ENCODE measurements around the gene SGCD.

The SGCD gene

GRCh38 chr5:156396063-156396829 lies 69.3 kb downstream of the SGCD start:
- Histone ChIP-seq H3K4me2 (ENCODE audit: low read length) (no peak overlapping the region), H3K9ac (ENCODE audit: low read length) (no peak overlapping the region), H3K56ac (ENCODE audit: low read length) (no peak overlapping the region), H3K27me3 (ENCODE audit: insufficient read depth, low read length, poor library complexity) (no peaks in the 10 kb centered on the region), H4K8ac (ENCODE audit: low read depth, low read length) (no peak overlapping the region), H2BK120ac (ENCODE audit: low read depth, low read length) (no peak overlapping the region), H3K18ac (ENCODE audit: low read length) (no peak overlapping the region), H2BK15ac (replicated peaks; ENCODE audit: low read depth) (no peak overlapping the region), H2AK5ac (ENCODE audit: low read length) (no peak overlapping the region), H3K4me3 (ENCODE audit: low read length) (no peak overlapping the region), H3K27ac (ENCODE audit: low read depth, low read length) (no peak overlapping the region), H2BK5ac (ENCODE audit: low read length) (no peak overlapping the region), H3K79me2 (ENCODE audit: control insufficient read depth, insufficient read depth, low read length) (no peaks in the 10 kb centered on the region), H3K79me1 (ENCODE audit: low read length) (no peaks in the 10 kb centered on the region), H3K4ac (ENCODE audit: low read depth, low read length) (no peak overlapping the region), H3K36me3 (ENCODE audit: control insufficient read depth, insufficient read depth, low read length) (no peaks in the 10 kb centered on the region), H3K4me1 (ENCODE audit: control insufficient read depth, low read depth, low read length) (no peaks in the 10 kb centered on the region), H4K5ac (ENCODE audit: low read length) (no peak overlapping the region), H3K23ac (ENCODE audit: low read length) (no peak overlapping the region)
- no peak for DNase-seq
- 100% methylated on average over 1 of the region's 11 CpGs for WGBS (ENCODE audit: extremely low coverage, insufficient coverage, low lambda C conversion rate)

DNA sequence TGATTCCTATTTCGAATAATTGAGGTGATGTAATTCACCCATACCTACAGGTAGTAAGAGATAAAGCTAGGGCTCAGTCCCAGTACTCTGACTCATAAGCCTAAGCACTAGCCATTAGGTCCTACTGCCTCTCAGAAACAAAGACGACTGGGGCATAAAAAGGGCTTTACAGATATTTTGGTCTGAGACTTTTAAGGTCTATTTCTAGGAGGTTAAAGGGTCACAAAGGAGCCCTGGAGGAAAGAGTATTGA lies 69.8 kb downstream of the SGCD start:
- no peak overlapping the region for H3K27ac ChIP-seq (ENCODE audit: low read depth, low read length)
- no peak overlapping the region for H3K18ac ChIP-seq (ENCODE audit: low read length)
- peak; percentile 14 for DNase-seq

DNA sequence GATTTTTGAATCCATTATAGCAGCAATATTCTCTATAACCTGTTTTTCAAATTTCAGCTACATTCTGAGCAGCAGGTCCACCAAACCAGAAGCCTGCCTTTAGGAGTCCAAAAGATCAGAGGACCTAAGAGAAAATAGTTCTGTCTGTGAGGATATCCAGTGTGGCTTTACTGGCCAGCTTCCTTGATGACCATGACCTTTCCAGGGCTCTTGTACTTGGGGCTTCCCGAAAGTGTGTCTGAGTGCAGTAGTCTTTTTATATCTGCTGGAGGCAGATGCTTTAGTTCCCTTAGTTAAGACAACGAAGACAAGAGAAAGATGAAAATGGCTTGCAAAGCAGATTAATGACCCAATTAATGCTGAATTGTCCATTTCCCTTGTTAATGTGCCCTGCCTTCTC lies 72.4 kb downstream of the SGCD start:
- H3K56ac ChIP-seq (ENCODE audit: low read length): no peak overlapping the region
- H3K4me2 ChIP-seq (ENCODE audit: low read length): no peak overlapping the region
- H2AK5ac ChIP-seq (ENCODE audit: low read length): no peak overlapping the region
- H3K79me1 ChIP-seq (ENCODE audit: low read length): no peaks in the 10 kb centered on the region
- no peak overlapping the region for H3K27ac ChIP-seq (ENCODE audit: low read depth, low read length)
- H3K4me1 ChIP-seq (ENCODE audit: control insufficient read depth, low read depth, low read length): no peaks in the 10 kb centered on the region
- H4K5ac ChIP-seq (ENCODE audit: low read length): no peak overlapping the region
- H2BK15ac ChIP-seq (replicated peaks; ENCODE audit: low read depth): no peak overlapping the region
- no peak overlapping the region for H3K18ac ChIP-seq (ENCODE audit: low read length)
- H3K27me3 ChIP-seq (ENCODE audit: insufficient read depth, low read length, poor library complexity): no peaks in the 10 kb centered on the region
- no CpG with 5 or more reads among the region's 2 CpGs for WGBS (ENCODE audit: extremely low coverage, insufficient coverage, low lambda C conversion rate)
- no peak for DNase-seq
- no peaks in the 10 kb centered on the region for H3K79me2 ChIP-seq (ENCODE audit: control insufficient read depth, insufficient read depth, low read length)
- H3K9ac ChIP-seq (ENCODE audit: low read length): no peak overlapping the region
- H4K8ac ChIP-seq (ENCODE audit: low read depth, low read length): no peak overlapping the region
- H3K4ac ChIP-seq (ENCODE audit: low read depth, low read length): no peak overlapping the region
- H3K36me3 ChIP-seq (ENCODE audit: control insufficient read depth, insufficient read depth, low read length): no peaks in the 10 kb centered on the region
- no peak overlapping the region for H3K23ac ChIP-seq (ENCODE audit: low read length)
- no peak overlapping the region for H2BK5ac ChIP-seq (ENCODE audit: low read length)
- no peak overlapping the region for H2BK120ac ChIP-seq (ENCODE audit: low read depth, low read length)
- no peak overlapping the region for H3K4me3 ChIP-seq (ENCODE audit: low read length)

More for the DNA sequence above, 69.8 kb downstream of the SGCD start:
- no peak overlapping the region for H3K4ac ChIP-seq (ENCODE audit: low read depth, low read length)
- WGBS (ENCODE audit: extremely low coverage, insufficient coverage, low lambda C conversion rate): no CpG with 5 or more reads among the region's 2 CpGs
- H4K5ac ChIP-seq (ENCODE audit: low read length): no peak overlapping the region
- no peaks in the 10 kb centered on the region for H3K79me1 ChIP-seq (ENCODE audit: low read length)
- no peak overlapping the region for H3K56ac ChIP-seq (ENCODE audit: low read length)
- no peak overlapping the region for H2BK120ac ChIP-seq (ENCODE audit: low read depth, low read length)
- no peak overlapping the region for H3K9ac ChIP-seq (ENCODE audit: low read length)
- no peak overlapping the region for H4K8ac ChIP-seq (ENCODE audit: low read depth, low read length)
- H3K4me1 ChIP-seq (ENCODE audit: control insufficient read depth, low read depth, low read length): no peaks in the 10 kb centered on the region
- no peaks in the 10 kb centered on the region for H3K79me2 ChIP-seq (ENCODE audit: control insufficient read depth, insufficient read depth, low read length)
- H3K36me3 ChIP-seq (ENCODE audit: control insufficient read depth, insufficient read depth, low read length): no peaks in the 10 kb centered on the region
- H3K27me3 ChIP-seq (ENCODE audit: insufficient read depth, low read length, poor library complexity): no peaks in the 10 kb centered on the region
- no peak overlapping the region for H3K4me3 ChIP-seq (ENCODE audit: low read length)
- H3K23ac ChIP-seq (ENCODE audit: low read length): no peak overlapping the region
- H2BK15ac ChIP-seq (replicated peaks; ENCODE audit: low read depth): no peak overlapping the region
- no peak overlapping the region for H2BK5ac ChIP-seq (ENCODE audit: low read length)
- H3K4me2 ChIP-seq (ENCODE audit: low read length): no peak overlapping the region
- H2AK5ac ChIP-seq (ENCODE audit: low read length): no peak overlapping the region

DNA sequence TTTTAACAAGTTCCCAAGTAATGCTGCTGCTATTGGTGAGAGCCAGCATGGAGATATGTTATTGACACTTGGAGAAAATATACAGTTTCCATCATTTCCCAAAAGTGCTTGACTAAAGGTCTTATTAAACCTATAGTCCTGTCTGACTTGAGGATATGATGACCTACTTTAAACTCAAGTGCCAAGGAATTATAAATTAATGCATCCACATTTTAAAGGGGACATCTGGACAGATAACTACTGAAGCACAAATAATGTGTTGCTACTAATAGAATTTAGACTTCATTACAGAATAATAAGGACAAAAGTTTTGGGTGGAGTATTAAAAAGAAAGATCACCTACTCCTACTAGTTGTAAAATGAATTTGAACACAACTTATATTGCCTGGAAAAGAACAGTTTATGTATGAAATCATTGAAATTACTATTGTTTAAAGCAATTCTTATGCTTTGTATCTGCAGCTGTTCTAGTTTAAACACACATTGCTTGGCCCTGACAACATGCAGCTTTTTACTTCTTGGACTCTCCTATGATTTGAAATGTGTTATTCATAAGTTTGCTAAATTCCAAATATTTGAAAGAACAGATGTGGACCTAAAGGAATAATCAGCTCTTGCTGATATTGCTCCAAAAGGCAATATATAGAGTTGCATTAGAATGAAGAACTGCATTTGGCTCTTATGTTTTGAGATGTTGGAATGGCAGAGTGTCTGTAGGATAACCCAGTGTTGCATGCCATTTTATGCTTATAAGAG lies 73.4 kb downstream of the SGCD start:
- no peak overlapping the region for H4K5ac ChIP-seq (ENCODE audit: low read length)
- no peak for DNase-seq
- H3K23ac ChIP-seq (ENCODE audit: low read length): no peak overlapping the region
- no peaks in the 10 kb centered on the region for H3K36me3 ChIP-seq (ENCODE audit: control insufficient read depth, insufficient read depth, low read length)
- no peaks in the 10 kb centered on the region for H3K79me1 ChIP-seq (ENCODE audit: low read length)
- H3K9ac ChIP-seq (ENCODE audit: low read length): no peak overlapping the region
- no peaks in the 10 kb centered on the region for H3K27me3 ChIP-seq (ENCODE audit: insufficient read depth, low read length, poor library complexity)
- H2BK120ac ChIP-seq (ENCODE audit: low read depth, low read length): no peak overlapping the region
- H3K79me2 ChIP-seq (ENCODE audit: control insufficient read depth, insufficient read depth, low read length): no peaks in the 10 kb centered on the region
- no peak overlapping the region for H2BK5ac ChIP-seq (ENCODE audit: low read length)
- no peak overlapping the region for H3K4me2 ChIP-seq (ENCODE audit: low read length)
- no peaks in the 10 kb centered on the region for H3K4me1 ChIP-seq (ENCODE audit: control insufficient read depth, low read depth, low read length)
- H2AK5ac ChIP-seq (ENCODE audit: low read length): no peak overlapping the region
- H3K18ac ChIP-seq (ENCODE audit: low read length): no peak overlapping the region
- no peak overlapping the region for H3K27ac ChIP-seq (ENCODE audit: low read depth, low read length)
- H3K56ac ChIP-seq (ENCODE audit: low read length): no peak overlapping the region
- no peak overlapping the region for H3K4me3 ChIP-seq (ENCODE audit: low read length)
- H4K8ac ChIP-seq (ENCODE audit: low read depth, low read length): no peak overlapping the region
- H3K4ac ChIP-seq (ENCODE audit: low read depth, low read length): no peak overlapping the region
- no peak overlapping the region for H2BK15ac ChIP-seq (replicated peaks; ENCODE audit: low read depth)

GRCh38 chr5:156401804-156402203 lies 74.8 kb downstream of the SGCD start:
- no peak overlapping the region for H3K27ac ChIP-seq (ENCODE audit: low read depth, low read length)
- no peaks in the 10 kb centered on the region for H3K79me2 ChIP-seq (ENCODE audit: control insufficient read depth, insufficient read depth, low read length)
- no peak overlapping the region for H3K18ac ChIP-seq (ENCODE audit: low read length)
- no peak for DNase-seq
- H2BK120ac ChIP-seq (ENCODE audit: low read depth, low read length): no peak overlapping the region
- no peak overlapping the region for H3K4me3 ChIP-seq (ENCODE audit: low read length)
- H3K27me3 ChIP-seq (ENCODE audit: insufficient read depth, low read length, poor library complexity): no peaks in the 10 kb centered on the region
- H4K8ac ChIP-seq (ENCODE audit: low read depth, low read length): no peak overlapping the region
- no peak overlapping the region for H3K4me2 ChIP-seq (ENCODE audit: low read length)
- no peak overlapping the region for H3K56ac ChIP-seq (ENCODE audit: low read length)
- no peak overlapping the region for H3K9ac ChIP-seq (ENCODE audit: low read length)
- no peaks in the 10 kb centered on the region for H3K4me1 ChIP-seq (ENCODE audit: control insufficient read depth, low read depth, low read length)
- no peak overlapping the region for H4K5ac ChIP-seq (ENCODE audit: low read length)
- no peak overlapping the region for H3K23ac ChIP-seq (ENCODE audit: low read length)
- WGBS (ENCODE audit: extremely low coverage, insufficient coverage, low lambda C conversion rate): no CpG with 5 or more reads among the region's 4 CpGs
- no peak overlapping the region for H2BK15ac ChIP-seq (replicated peaks; ENCODE audit: low read depth)
- no peaks in the 10 kb centered on the region for H3K36me3 ChIP-seq (ENCODE audit: control insufficient read depth, insufficient read depth, low read length)
- no peak overlapping the region for H2BK5ac ChIP-seq (ENCODE audit: low read length)
- no peak overlapping the region for H2AK5ac ChIP-seq (ENCODE audit: low read length)
- no peaks in the 10 kb centered on the region for H3K79me1 ChIP-seq (ENCODE audit: low read length)
- H3K4ac ChIP-seq (ENCODE audit: low read depth, low read length): no peak overlapping the region
